ENCODE measurements around the gene HOXC6.

- no peak for TF ChIP-seq JUN (CRISPR knock-in tag; IDR thresholded peaks at IDR 0.05)
- TF ChIP-seq CTCF (IDR thresholded peaks at IDR 0.05), result no peak
- no peak for TF ChIP-seq NR2C2 (CRISPR knock-in tag; IDR thresholded peaks at IDR 0.05)
- TF ChIP-seq, protein P1, sequence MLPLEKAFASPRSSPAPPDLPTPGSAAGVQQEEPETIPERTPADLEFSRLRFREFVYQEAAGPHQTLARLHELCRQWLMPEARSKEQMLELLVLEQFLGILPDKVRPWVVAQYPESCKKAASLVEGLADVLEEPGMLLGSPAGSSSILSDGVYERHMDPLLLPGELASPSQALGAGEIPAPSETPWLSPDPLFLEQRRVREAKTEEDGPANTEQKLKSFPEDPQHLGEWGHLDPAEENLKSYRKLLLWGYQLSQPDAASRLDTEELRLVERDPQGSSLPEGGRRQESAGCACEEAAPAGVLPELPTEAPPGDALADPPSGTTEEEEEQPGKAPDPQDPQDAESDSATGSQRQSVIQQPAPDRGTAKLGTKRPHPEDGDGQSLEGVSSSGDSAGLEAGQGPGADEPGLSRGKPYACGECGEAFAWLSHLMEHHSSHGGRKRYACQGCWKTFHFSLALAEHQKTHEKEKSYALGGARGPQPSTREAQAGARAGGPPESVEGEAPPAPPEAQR (CRISPR knock-in tag; IDR thresholded peaks at IDR 0.05), result no peak
- TF ChIP-seq MLX (CRISPR knock-in tag; IDR thresholded peaks at IDR 0.05), result no peak
- TF ChIP-seq KAT7 (CRISPR knock-in tag; IDR thresholded peaks at IDR 0.05; ENCODE audit: borderline replicate concordance), result no peak
- TF ChIP-seq ESRRA (CRISPR knock-in tag; IDR thresholded peaks at IDR 0.05; ENCODE audit: borderline replicate concordance), result no peak
- TF ChIP-seq, protein P2, sequence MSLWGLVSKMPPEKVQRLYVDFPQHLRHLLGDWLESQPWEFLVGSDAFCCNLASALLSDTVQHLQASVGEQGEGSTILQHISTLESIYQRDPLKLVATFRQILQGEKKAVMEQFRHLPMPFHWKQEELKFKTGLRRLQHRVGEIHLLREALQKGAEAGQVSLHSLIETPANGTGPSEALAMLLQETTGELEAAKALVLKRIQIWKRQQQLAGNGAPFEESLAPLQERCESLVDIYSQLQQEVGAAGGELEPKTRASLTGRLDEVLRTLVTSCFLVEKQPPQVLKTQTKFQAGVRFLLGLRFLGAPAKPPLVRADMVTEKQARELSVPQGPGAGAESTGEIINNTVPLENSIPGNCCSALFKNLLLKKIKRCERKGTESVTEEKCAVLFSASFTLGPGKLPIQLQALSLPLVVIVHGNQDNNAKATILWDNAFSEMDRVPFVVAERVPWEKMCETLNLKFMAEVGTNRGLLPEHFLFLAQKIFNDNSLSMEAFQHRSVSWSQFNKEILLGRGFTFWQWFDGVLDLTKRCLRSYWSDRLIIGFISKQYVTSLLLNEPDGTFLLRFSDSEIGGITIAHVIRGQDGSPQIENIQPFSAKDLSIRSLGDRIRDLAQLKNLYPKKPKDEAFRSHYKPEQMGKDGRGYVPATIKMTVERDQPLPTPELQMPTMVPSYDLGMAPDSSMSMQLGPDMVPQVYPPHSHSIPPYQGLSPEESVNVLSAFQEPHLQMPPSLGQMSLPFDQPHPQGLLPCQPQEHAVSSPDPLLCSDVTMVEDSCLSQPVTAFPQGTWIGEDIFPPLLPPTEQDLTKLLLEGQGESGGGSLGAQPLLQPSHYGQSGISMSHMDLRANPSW (CRISPR knock-in tag; conservative IDR thresholded peaks at IDR 0.05; ENCODE audit: low read depth), result no peak
- TF ChIP-seq GABPB1 (CRISPR knock-in tag; IDR thresholded peaks at IDR 0.05), result no peak
- no peak for TF ChIP-seq ATF3 (CRISPR knock-in tag; conservative IDR thresholded peaks at IDR 0.05)
- TF ChIP-seq CREB1 (CRISPR knock-in tag; IDR thresholded peaks at IDR 0.05), result no peak
- TF ChIP-seq, protein P3, sequence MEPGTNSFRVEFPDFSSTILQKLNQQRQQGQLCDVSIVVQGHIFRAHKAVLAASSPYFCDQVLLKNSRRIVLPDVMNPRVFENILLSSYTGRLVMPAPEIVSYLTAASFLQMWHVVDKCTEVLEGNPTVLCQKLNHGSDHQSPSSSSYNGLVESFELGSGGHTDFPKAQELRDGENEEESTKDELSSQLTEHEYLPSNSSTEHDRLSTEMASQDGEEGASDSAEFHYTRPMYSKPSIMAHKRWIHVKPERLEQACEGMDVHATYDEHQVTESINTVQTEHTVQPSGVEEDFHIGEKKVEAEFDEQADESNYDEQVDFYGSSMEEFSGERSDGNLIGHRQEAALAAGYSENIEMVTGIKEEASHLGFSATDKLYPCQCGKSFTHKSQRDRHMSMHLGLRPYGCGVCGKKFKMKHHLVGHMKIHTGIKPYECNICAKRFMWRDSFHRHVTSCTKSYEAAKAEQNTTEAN (CRISPR knock-in tag; IDR thresholded peaks at IDR 0.05), result no peak
- no peak for TF ChIP-seq MAX (CRISPR knock-in tag; IDR thresholded peaks at IDR 0.05)
Measured at GRCh38 chr12:54054742-54055194, 26.5 kb downstream of the HOXC6 start.

Measured in WTC11 (cell line).